Effector CD8-positive, alpha-beta T cell (primary cell): ENCODE results near the gene ANO8.

Source experiments
- DNase-seq: peaks from one replicate; lab custom pipeline; 2025; lab: John Stamatoyannopoulos, UW

ANO8 gene

GRCh38 chr19:17327654-17328516 lies 6.8 kb downstream of the ANO8 start:
- DNase-seq = peak; percentile 52

- DNase-seq = no peak
These were observed 7.5 kb downstream of the ANO8 start for GRCh38 chr19:17327068-17327653.

- no peak for DNase-seq
These were observed 8.1 kb downstream of the ANO8 start for GRCh38 chr19:17326595-17326966.

- no peak for DNase-seq
These were observed 8.6 kb downstream of the ANO8 start for GRCh38 chr19:17325881-17326594.

- no peak for DNase-seq
These were observed 9.5 kb downstream of the ANO8 start for GRCh38 chr19:17325133-17325532.

GRCh38 chr19:17324357-17325114 lies 10.1 kb downstream of the ANO8 start:
- DNase-seq = no peak

- no peak for DNase-seq
These were observed 10.7 kb downstream of the ANO8 start for GRCh38 chr19:17323964-17324332.

- no peak for DNase-seq
These were observed 11.2 kb downstream of the ANO8 start for GRCh38 chr19:17323300-17323963.

- no peak for DNase-seq
These were observed 11.8 kb downstream of the ANO8 start for GRCh38 chr19:17322854-17323253.

- no peak for DNase-seq
These were observed 12.8 kb downstream of the ANO8 start for GRCh38 chr19:17321655-17322489.

GRCh38 chr19:17320435-17320834 lies 14.2 kb downstream of the ANO8 start:
- no peak for DNase-seq

- DNase-seq = no peak
These were observed 15.0 kb downstream of the ANO8 start for GRCh38 chr19:17319473-17320238.

- no peak for DNase-seq
These were observed 15.7 kb downstream of the ANO8 start for GRCh38 chr19:17318966-17319365.

- DNase-seq = no peak
These were observed 20.6 kb downstream of the ANO8 start for GRCh38 chr19:17314007-17314593.

GRCh38 chr19:17312189-17313113 lies 22.2 kb downstream of the ANO8 start:
- no peak for DNase-seq

- no peak for DNase-seq
These were observed 23.0 kb downstream of the ANO8 start for GRCh38 chr19:17311455-17312188.

GRCh38 chr19:17309965-17310461 lies 24.6 kb downstream of the ANO8 start:
- no peak for DNase-seq
